NOMO-1 treated with dmso at 0.1 percent for 144 hours (cell line): ENCODE measurements around the gene MOB3B.

Source experiments
- DNase-seq: peaks from one replicate; lab custom pipeline; 2025; ENCODE audit not compliant: unreplicated experiment; lab: John Stamatoyannopoulos, UW

The MOB3B gene

GRCh38 chr9:27541740-27542139, 12.1 kb upstream of the MOB3B start:
- DNase-seq: no peak

- DNase-seq: no peak
Measured at GRCh38 chr9:27540502-27540901, 10.9 kb upstream of the MOB3B start.

DNA sequence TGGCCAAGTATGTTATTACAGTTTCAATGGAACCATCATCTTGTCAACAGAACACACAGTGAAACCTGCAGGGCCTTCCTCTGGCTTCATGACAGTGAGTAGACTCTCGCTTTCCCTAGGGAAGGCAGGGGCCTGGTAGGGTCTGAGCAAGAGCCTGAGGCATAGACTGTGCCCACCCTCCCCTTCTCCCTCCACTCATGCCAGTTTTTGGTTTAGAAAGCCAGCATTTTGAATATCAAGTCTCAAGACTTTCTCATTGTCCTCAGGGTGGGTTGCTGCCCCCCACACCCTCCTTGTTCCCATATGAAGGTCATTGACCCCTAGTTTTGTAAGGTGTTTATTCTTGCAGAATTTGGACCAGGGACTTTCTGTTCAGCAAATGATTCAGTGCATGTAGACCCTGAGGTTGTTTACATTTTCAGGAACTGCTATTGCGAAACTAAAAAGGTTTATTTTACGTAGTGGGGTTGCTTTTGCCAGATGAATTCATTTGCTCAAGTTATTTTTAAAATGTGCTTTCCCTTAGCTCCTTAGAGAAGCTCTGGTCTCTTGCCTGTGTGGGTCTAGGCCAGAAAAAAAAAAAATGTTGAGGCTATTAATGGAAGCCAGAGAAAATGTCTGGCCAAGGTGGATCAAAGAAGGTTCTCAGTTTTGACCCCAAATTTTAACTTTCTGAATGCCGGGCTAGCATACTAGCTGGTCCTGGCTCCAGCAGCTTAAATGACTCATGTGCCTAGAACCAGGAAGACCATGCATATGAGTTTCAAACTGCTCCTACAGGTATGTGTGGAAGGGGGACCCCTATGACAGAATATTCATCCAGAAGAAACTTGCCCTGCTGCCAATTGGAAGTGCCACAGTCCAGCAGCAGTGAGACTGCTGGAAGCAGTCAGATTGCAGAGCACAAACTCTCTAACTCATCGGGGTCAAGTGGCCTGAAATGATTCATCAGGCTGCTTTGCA, 10.1 kb upstream of the MOB3B start:
- DNase-seq: no peak

- no peak for DNase-seq
Measured at GRCh38 chr9:27538647-27539046, 9.0 kb upstream of the MOB3B start.

- no peak for DNase-seq
Measured at GRCh38 chr9:27537756-27538155, 8.1 kb upstream of the MOB3B start.

DNA sequence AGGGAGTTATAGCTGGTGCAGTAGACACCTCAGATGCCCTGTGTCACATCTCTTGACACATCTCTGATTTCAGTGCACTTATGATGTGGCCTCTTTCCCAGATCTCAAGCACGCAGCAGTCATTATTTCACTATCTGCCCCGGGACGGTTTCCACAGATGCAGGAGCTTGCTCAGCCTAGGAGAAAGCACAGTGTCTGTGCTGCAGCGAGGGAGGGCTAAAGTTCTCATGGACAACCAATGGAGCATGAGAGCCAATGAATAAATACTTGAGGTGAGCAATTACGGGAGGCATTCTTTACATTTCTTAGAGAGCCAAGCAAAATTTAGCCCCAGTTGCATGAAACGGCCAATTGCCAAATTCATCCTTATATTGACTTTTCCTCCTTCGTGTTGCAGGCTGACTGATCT, 7.4 kb upstream of the MOB3B start:
- DNase-seq: no peak

DNA sequence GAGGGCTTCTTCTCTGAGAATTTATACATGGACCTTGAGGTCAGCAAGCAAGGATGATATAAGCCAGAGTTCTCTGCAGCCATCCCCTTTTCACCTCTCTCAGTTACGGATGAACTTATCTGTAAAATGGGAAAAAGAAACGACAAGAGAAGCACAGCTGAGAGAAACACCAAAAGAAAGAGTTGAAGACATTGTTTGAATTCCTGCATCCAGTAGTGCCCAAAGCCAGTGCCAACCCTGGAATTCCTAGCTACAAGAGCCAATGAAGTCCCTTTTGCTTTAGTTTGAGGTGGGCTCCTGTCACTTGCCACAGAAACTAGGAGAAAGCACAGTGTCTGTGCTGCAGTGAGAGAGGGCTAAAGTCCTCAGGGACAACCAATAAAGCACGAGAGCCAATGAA, 6.6 kb upstream of the MOB3B start:
- DNase-seq: no peak

- DNase-seq: no peak
Measured at GRCh38 chr9:27535701-27536118, 6.1 kb upstream of the MOB3B start.

- no peak for DNase-seq
Measured at GRCh38 chr9:27534658-27535209, 5.1 kb upstream of the MOB3B start.

GRCh38 chr9:27534131-27534530, 4.5 kb upstream of the MOB3B start:
- DNase-seq: no peak

- no peak for DNase-seq
Measured at GRCh38 chr9:27533311-27533710, 3.7 kb upstream of the MOB3B start.

DNA sequence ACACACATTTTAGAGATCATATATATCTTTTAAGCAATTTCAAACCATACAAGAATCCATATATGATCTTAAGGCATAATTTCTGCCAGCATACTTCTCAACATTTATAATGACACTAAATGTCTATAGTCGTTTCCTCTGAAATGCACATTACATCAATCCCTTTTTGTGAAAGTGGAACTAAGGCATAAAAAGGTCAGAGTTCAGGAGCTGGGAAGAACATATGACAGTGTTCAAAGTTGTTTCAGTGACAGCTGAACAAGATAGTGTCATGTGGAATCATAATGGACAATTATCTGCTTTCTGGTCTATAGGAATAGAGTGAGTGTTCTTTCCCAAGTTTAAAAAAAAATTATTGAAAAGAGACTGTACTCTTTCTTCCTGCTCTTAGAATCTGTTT, 2.4 kb upstream of the MOB3B start:
- no peak for DNase-seq

DNA sequence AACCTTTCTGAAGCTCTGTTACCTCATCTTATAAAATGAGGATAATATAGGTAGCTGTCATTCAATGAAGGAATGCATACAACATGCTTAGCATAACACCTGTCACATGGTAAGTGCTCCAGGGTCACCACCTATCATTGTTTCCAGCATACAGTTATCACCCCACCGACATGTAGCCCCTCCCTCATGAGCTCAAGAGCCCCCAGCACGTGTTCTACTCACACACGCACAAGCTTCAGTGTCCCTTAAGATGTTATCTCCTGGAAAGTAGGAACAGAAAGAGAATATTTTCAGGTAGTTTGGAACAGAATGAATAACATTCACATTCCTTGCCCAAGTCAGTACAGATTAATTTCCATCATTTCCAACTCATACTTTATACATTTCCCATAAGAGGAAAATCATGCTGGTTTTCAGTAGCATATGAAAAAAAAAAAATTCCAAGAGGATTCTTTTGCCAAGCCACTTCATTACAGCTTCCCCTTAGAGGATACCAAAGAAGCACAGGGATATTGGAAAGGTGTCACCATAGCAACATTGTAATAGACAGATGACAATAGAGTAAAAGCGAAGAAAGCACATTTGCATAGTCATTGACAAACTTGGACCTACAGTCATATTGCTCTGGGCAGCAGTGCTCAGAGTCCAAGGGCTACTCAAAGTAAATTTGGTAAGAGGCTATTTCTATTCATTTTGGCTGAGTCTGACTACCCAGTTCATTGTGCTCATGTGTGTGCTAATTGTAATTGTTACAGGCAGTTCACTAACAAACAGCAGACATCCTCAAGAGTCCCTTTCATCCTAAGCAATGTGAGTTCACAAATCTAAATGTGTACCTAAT, 1.5 kb upstream of the MOB3B start:
- DNase-seq: no peak

- DNase-seq: no peak
Measured at GRCh38 chr9:27528886-27529315, 713 bp downstream of the MOB3B start.

DNA sequence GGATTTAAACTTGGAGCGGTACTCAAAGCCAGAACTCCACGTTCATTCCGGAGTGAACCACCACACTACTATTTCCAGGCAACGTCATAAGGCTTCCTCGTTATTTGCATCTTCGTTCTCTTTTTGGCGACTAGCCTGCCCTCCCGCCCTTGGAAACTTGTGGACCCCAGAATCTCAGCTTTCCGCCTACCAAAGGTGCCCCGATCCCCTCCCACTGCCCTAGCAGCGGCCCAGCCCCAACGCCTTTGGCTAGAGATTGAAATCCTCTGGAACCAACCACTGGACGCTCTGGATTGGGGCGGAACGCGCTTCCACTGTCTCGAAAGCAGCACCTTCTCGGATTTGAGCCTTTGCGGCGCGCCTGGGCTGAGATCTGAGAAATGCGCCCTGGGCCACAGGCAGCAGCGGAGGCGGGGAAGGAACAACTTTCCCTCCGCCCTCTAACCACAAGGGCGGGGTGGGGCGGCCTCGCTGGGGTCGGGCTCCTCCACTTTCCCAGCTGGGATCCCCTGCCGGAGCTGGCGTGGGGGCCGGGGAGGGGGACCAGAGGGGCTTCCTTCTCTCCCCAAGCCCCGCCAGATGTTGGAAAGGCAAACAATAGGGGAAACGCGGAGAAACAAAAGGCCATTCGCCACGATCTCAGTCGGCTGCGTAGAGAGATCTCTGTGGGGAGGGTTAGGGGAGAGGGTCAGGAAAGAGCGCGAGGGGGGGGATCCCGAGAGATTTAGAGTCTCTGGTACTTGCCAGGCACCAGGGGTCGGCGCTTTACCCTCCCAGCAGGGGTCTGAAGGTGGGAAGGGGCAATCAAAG, 1.3 kb downstream of the MOB3B start:
- no peak for DNase-seq

- DNase-seq: no peak
Measured at GRCh38 chr9:27527702-27528075, 1.9 kb downstream of the MOB3B start.

- DNase-seq: no peak
Measured at GRCh38 chr9:27524236-27524635, 5.4 kb downstream of the MOB3B start, which contains the start of gene IFNK. TSS of gene IFNK (plus strand) at chr9:27524290. CDS start at chr9:27524337, 47 bp downstream.

DNA sequence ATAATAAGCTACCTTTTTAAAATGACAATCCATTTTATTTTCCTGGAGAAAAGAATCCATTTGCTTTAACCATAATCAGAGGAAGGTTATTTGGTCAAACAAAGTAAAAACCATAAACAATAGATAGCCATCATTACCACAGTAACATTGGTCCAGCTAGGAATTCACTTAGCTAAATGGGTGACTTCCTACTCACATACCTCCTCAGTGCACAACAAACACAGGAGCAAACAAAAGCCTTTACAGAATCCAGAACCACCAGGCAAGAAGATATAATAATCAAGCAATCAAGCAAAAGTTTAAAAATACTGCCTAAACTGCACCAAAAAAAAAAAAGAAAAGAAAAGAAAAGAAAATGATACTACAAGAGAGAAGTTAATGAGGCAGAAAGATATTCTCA, 6.5 kb downstream of the MOB3B start:
- no peak for DNase-seq

- DNase-seq: no peak
Measured at GRCh38 chr9:27520986-27521385, 8.6 kb downstream of the MOB3B start.
